GM23338 (cell line): ENCODE results near the gene TCF12. TPM values are rescaled to one million over a fixed set of nuclear protein-coding genes. Genes with fewer than 3 reads are reported as not detected.

Source experiments
- ATAC-seq: fragments of 200-7000 bp; cut with Tn5 transposase; 3 replicates; pipeline ENCODE4 v1.9.1; 2020
- DNase-seq: peaks from one replicate; pipeline ENCODE4 v3.0.0-alpha.2; 2015; ENCODE audit warnings: low spot score
- H2AFZ ChIP-seq: fragments of 200-600 bp; sonication (generic); 2 replicates; pipeline ENCODE4 v1.8.0; 2016; ENCODE audit warnings: antibody characterized with exemption, mild to moderate bottlenecking, moderate library complexity
- H3F3A ChIP-seq: fragments of 200-600 bp; sonication (generic); replicated peaks from 2 replicates; pipeline ENCODE4 v1.8.0; 2017; ENCODE audit warnings: antibody characterized with exemption, mixed run types, low read depth
- H3K27ac ChIP-seq: fragments of 200-600 bp; sonication (generic); 2 replicates; pipeline ENCODE4 v1.6.1; 2016; ENCODE audit warnings: low read depth
- H3K27me3 ChIP-seq: fragments of 200-600 bp; sonication (generic); 2 replicates; pipeline ENCODE4 v1.8.0; 2016; ENCODE audit warnings: mild to moderate bottlenecking, mixed run types, moderate library complexity; ENCODE audit not compliant: insufficient read depth
- H3K36me3 ChIP-seq: fragments of 200-600 bp; sonication (generic); 2 replicates; pipeline ENCODE4 v1.8.0; 2016; ENCODE audit warnings: mild to moderate bottlenecking; ENCODE audit not compliant: insufficient read depth
- H3K4me1 ChIP-seq: fragments of 200-600 bp; sonication (generic); 2 replicates; pipeline ENCODE4 v1.8.0; 2016; ENCODE audit warnings: mild to moderate bottlenecking, moderate library complexity; ENCODE audit not compliant: insufficient read depth
- H3K4me2 ChIP-seq: fragments of 200-600 bp; sonication (generic); 2 replicates; pipeline ENCODE4 v1.7.1; 2017; ENCODE audit warnings: mixed run types
- H3K4me3 ChIP-seq: fragments of 200-600 bp; sonication (generic); 2 replicates; pipeline ENCODE4 v1.6.1; 2016; ENCODE audit warnings: mixed run types
- H3K79me2 ChIP-seq: fragments of 200-600 bp; sonication (generic); replicated peaks from 2 replicates; pipeline ENCODE4 v1.8.0; 2017; ENCODE audit warnings: mild to moderate bottlenecking; ENCODE audit not compliant: insufficient read depth
- H3K9me2 ChIP-seq: fragments of 200-600 bp; sonication (generic); 2 replicates; pipeline ENCODE4 v1.8.0; 2017; ENCODE audit not compliant: insufficient read depth
- H4K20me1 ChIP-seq: fragments of 200-600 bp; sonication (generic); replicated peaks from 2 replicates; pipeline ENCODE4 v1.8.0; 2017; ENCODE audit warnings: mild to moderate bottlenecking; ENCODE audit not compliant: insufficient read depth
- H3K27ac Mint-ChIP-seq: 2 replicates; pipeline ENCODE4 v1.8.0; 2020; ENCODE audit warnings: inconsistent platforms, mild to moderate bottlenecking, moderate library complexity, mixed read lengths
- H3K27me3 Mint-ChIP-seq: 3 replicates; pipeline ENCODE4 v1.8.0; 2022; ENCODE audit warnings: low read depth, mild to moderate bottlenecking, moderate library complexity, mixed read lengths, inconsistent platforms; ENCODE audit not compliant: insufficient read depth, poor library complexity
- H3K36me3 Mint-ChIP-seq: 3 replicates; pipeline ENCODE4 v1.8.0; 2021; ENCODE audit warnings: low read depth, mild to moderate bottlenecking, inconsistent platforms, moderate library complexity, mixed read lengths
- H3K4me1 Mint-ChIP-seq: 3 replicates; pipeline ENCODE4 v1.8.0; 2020; ENCODE audit warnings: mild to moderate bottlenecking, inconsistent platforms, mixed read lengths
- H3K4me3 Mint-ChIP-seq: 3 replicates; pipeline ENCODE4 v1.8.0; 2021; ENCODE audit warnings: moderate library complexity, mild to moderate bottlenecking, inconsistent platforms, mixed read lengths
- H3K9me3 Mint-ChIP-seq: 3 replicates; pipeline ENCODE4 v1.8.0; 2020; ENCODE audit warnings: moderate library complexity, mild to moderate bottlenecking, inconsistent platforms, mixed read lengths
- CREB1 ChIP-seq: fragments of 250-450 bp; sonication (Bioruptor Pico); IDR thresholded peaks from 2 replicates; pipeline ENCODE4 v1.5.0; 2020; ENCODE audit warnings: low read depth, mild to moderate bottlenecking, moderate library complexity
- CTCF ChIP-seq, 2 experiments: fragments of 200-600 bp in 1 of 2; sonication (generic) in 1 of 2; conservative IDR thresholded peaks; 2 replicates each; pipeline versions ENCODE4 v1.5.1 to v1.6.1; 2016 to 2017; ENCODE audit warnings: antibody characterized with exemption in 2 of 2, low read depth in 2 of 2, mild to moderate bottlenecking in 2 of 2, moderate library complexity in 1 of 2
- EZH2 ChIP-seq: fragments of 200-600 bp; sonication (generic); IDR thresholded peaks from one replicate; pipeline ENCODE4 v1.8.0; 2017; ENCODE audit warnings: antibody characterized with exemption, mild to moderate bottlenecking, low read depth; ENCODE audit not compliant: unreplicated experiment
- REST ChIP-seq: IDR thresholded peaks from one replicate; pipeline ENCODE4 v1.6.1; 2018; ENCODE audit warnings: antibody characterized with exemption; ENCODE audit not compliant: unreplicated experiment
- STAT1 ChIP-seq: IDR thresholded peaks from one replicate; pipeline ENCODE4 v1.6.1; 2016; ENCODE audit warnings: antibody characterized with exemption; ENCODE audit not compliant: unreplicated experiment
- ZNF462 ChIP-seq: fragments of 250-450 bp; sonication (Bioruptor Pico); IDR thresholded peaks from 2 replicates; pipeline ENCODE4 v1.5.0; 2020; ENCODE audit warnings: mild to moderate bottlenecking, moderate library complexity
- polyA plus RNA-seq: library from polyadenylated mRNA; unstranded; fragments of >200 nt; fragmentation: Nextera tagmentation; extraction: Ambion mirVana; gene quantifications from 2 replicates; pipeline ENCODE4 v1.2.1, GENCODE V29; 2016
- total RNA-seq: library from RNA; depleted of rRNA; stranded (reverse); fragments of >200 nt; shearing (Covaris generic); gene quantifications from 2 replicates; pipeline ENCODE4 v1.2.3, GENCODE V29; 2014

The TCF12 gene
- total and polyA plus RNA-seq, 2 experiments from 2014 or later, result 27.6 to 104 TPM

- H3K27me3 ChIP-seq, result no peaks in the 10 kb centered on the region
- no peak overlapping the region for H3K4me3 ChIP-seq
- no peaks in the 10 kb centered on the region for H3K36me3 ChIP-seq
- no peaks in the 10 kb centered on the region for H4K20me1 ChIP-seq
- H3K4me3 Mint-ChIP-seq, result no peak overlapping the region
- H3F3A ChIP-seq, result no peaks in the 10 kb centered on the region
- no peaks in the 10 kb centered on the region for H3K79me2 ChIP-seq
- H3K27me3 Mint-ChIP-seq, result peaks cover 3% of the 10 kb centered on the region
- no peak overlapping the region for H3K27ac Mint-ChIP-seq
- H3K4me1 Mint-ChIP-seq, result peaks cover under 1% of the 10 kb centered on the region; the same call in 2 of the 3 replicates
- no peaks in the 10 kb centered on the region for H3K4me1 ChIP-seq
- TF ChIP-seq STAT1 (no peak), REST (no peak), CTCF (conservative IDR thresholded peaks at IDR 0.05; ENCODE audit: low read depth in 2 of 2) (no peak), CREB1 (CRISPR knock-in tag) (no peak), ZNF462 (CRISPR knock-in tag) (no peak), EZH2 (no peak)
- H3K9me2 ChIP-seq, result no peaks in the 10 kb centered on the region
- no peak for DNase-seq
- H3K4me2 ChIP-seq, result no peak overlapping the region
- no peaks in the 10 kb centered on the region for H3K9me3 Mint-ChIP-seq
- H3K27ac ChIP-seq, result no peak overlapping the region
- no peak overlapping the region for H2AFZ ChIP-seq
- H3K36me3 Mint-ChIP-seq, result no peaks in the 10 kb centered on the region
- no peak for ATAC-seq
These were observed 41.0 kb upstream of the TCF12 start for GRCh38 chr15:56877255-56877970.
